ENCODE data around the gene SAMHD1. TPM values are rescaled to one million over a fixed set of nuclear protein-coding genes. Genes with fewer than 3 reads are reported as not detected.
A peak's percentile ranks its signal among the peaks of the same experiment; 100 is the strongest.

Gene SAMHD1
- total and polyA plus RNA-seq, 2 of the 13 experiments (the other 11 are each of a cell fraction or from before 2014, with no cell fraction given), result 16.9 to 43.5 TPM

GRCh38 chr20:36991703-36992102, 40.2 kb upstream of the SAMHD1 start:
- ChIA-PET POLR2A (no interaction called here), CTCF (ENCODE audit: low intra/inter-chr PET ratio, low total read pairs) (no interaction called here)
- TF ChIP-seq ZNF121 (CRISPR knock-in tag; IDR thresholded peaks at IDR 0.05) (0 out of 2 replicates have a peak, but pooled peaks have one; percentile 28), HMG20A (CRISPR knock-in tag; IDR thresholded peaks at IDR 0.05; ENCODE audit: borderline replicate concordance) (no peak)
- Histone ChIP-seq H4K20me1 (ENCODE audit: insufficient read depth, low read length) (no peaks in the 10 kb centered on the region), H3K4me1 (ENCODE audit: insufficient read depth, low read length) (peaks cover 16% of the 10 kb centered on the region), H3K36me3 (replicated peaks in 1 of 2; ENCODE audit: control insufficient read depth in 1 of 2, insufficient read depth in 2 of 2, low read length in 2 of 2) (peaks cover 0 to 2% of the 10 kb centered on the region in 2 experiments; a peak in 4 of 5 replicates), H3K9me3 (ENCODE audit: low read length) (peaks cover 6% of the 10 kb centered on the region; the same call in 1 of the 2 replicates), H3K27ac (ENCODE audit: extremely low read length, insufficient read depth, low read length) (no peak overlapping the region), H3K79me2 (ENCODE audit: insufficient read depth, low read length) (no peaks in the 10 kb centered on the region), H3K9ac (ENCODE audit: insufficient read depth, low read depth, low read length) (no peak overlapping the region), H3K4me3 (replicated peaks in 1 of 3; ENCODE audit: insufficient read depth in 1 of 3, low read depth in 2 of 3, low read length in 3 of 3) (no peak overlapping the region), H3K4me2 (ENCODE audit: low read depth, low read length) (no peak overlapping the region), H2AFZ (ENCODE audit: low read length) (no peak overlapping the region), H3K27me3 (ENCODE audit: control insufficient read depth in 1 of 2, insufficient read depth in 2 of 2, low read length in 2 of 2) (no peaks in the 10 kb centered on the region)
- DNase-seq (ENCODE audit: low spot score), result no peak
- in situ Hi-C loops (cut with HindIII; ENCODE audit: extremely low pct_ligation_motif_present, low pct_unique_long_range_greater_than_20kb) (no loop called here), intact Hi-C loops (cut with micrococcal nuclease; ENCODE audit: unreplicated experiment) (no loop called here)
- 82% methylated on average over 3 of the region's 3 CpGs for WGBS (ENCODE audit: low lambda C conversion rate)
- no peak for FAIRE-seq
- no peak for ATAC-seq
- BruUV-seq (replicated peaks), result no TSS peak

DNA sequence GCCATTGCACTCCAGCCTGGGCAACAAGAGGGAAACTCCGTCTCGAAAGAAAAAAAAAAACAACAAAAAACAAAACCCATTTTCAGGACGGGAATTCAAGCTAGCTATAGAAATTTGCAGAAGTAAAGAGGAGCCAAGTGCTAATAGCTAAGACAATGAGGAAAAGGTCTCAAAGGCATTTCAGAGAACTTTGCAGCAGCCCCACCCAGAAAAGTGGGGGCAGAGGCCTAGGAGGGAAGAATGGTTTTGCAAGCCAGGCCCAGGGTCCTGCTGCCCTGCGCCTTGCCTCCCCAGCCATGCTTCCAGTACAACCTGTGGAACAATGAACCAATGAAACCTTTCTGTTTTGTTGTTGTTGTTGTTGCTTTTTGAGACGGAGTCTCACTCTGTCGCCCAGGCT, 38.3 kb upstream of the SAMHD1 start:
- no peak for FAIRE-seq
- H3K4me3 ChIP-seq (replicated peaks in 1 of 3; ENCODE audit: insufficient read depth in 1 of 3, low read depth in 2 of 3, low read length in 3 of 3), result no peak overlapping the region
- H3K9ac ChIP-seq (ENCODE audit: insufficient read depth, low read depth, low read length), result no peak overlapping the region
- POLR2A ChIA-PET, result no interaction called here
- H3K27ac ChIP-seq (ENCODE audit: extremely low read length, insufficient read depth, low read length), result no peak overlapping the region
- 97% methylated on average over 6 of the region's 6 CpGs for WGBS (ENCODE audit: low lambda C conversion rate)
- no peak overlapping the region for H2AFZ ChIP-seq (ENCODE audit: low read length)
- CTCF ChIA-PET (ENCODE audit: low intra/inter-chr PET ratio, low total read pairs), result no interaction called here
- H3K79me2 ChIP-seq (ENCODE audit: insufficient read depth, low read length), result no peaks in the 10 kb centered on the region
- H3K4me2 ChIP-seq (ENCODE audit: low read depth, low read length), result no peak overlapping the region
- H4K20me1 ChIP-seq (ENCODE audit: insufficient read depth, low read length), result no peaks in the 10 kb centered on the region
- no peak for DNase-seq (ENCODE audit: low spot score)
- no peak for TF ChIP-seq ZNF792 (CRISPR knock-in tag; IDR thresholded peaks at IDR 0.05)
- 0 out of 2 replicates have a peak, but pooled peaks have one; percentile 30 for TF ChIP-seq NRL (CRISPR knock-in tag; IDR thresholded peaks at IDR 0.05; ENCODE audit: borderline replicate concordance)
- no peak for TF ChIP-seq ATF5 (CRISPR knock-in tag; IDR thresholded peaks at IDR 0.05; ENCODE audit: low read depth)
- peaks cover 19% of the 10 kb centered on the region for H3K4me1 ChIP-seq (ENCODE audit: insufficient read depth, low read length)
- ATAC-seq, result no peak
- in situ Hi-C loops (cut with HindIII; ENCODE audit: extremely low pct_ligation_motif_present, low pct_unique_long_range_greater_than_20kb), result no loop called here
- no peaks in the 10 kb centered on the region for H3K27me3 ChIP-seq (ENCODE audit: control insufficient read depth in 1 of 2, insufficient read depth in 2 of 2, low read length in 2 of 2)
- H3K9me3 ChIP-seq (ENCODE audit: low read length), result peaks cover 6% of the 10 kb centered on the region; the same call in 1 of the 2 replicates
- no peaks in the 10 kb centered on the region; a peak in 1 of 5 replicates for H3K36me3 ChIP-seq (replicated peaks in 1 of 2; ENCODE audit: control insufficient read depth in 1 of 2, insufficient read depth in 2 of 2, low read length in 2 of 2)
- intact Hi-C loops (cut with micrococcal nuclease; ENCODE audit: unreplicated experiment), result no loop called here
- BruUV-seq (replicated peaks), result no TSS peak
